AG10803 (cell line): ENCODE results near the gene FYB2.

Experiments used
- DNase-seq: peaks from one replicate; pipeline ENCODE4 v3.0.0; 2010; ENCODE audit warnings: low read depth
- H3K4me3 ChIP-seq: 2 replicates; pipeline ENCODE4 v1.5.1; 2011; ENCODE audit warnings: mild to moderate bottlenecking, low read length, control low read depth
- TF ChIP-seq, protein P1 (sequence below): conservative IDR thresholded peaks from 2 replicates; pipeline ENCODE4 v1.5.1; 2011; ENCODE audit warnings: mild to moderate bottlenecking, low read length, control low read depth, inconsistent platforms

The FYB2 gene

GRCh38 chr1:56811331-56811730 lies 7.9 kb downstream of the FYB2 start:
- no peak for DNase-seq
- no peak overlapping the region for H3K4me3 ChIP-seq
- TF ChIP-seq, protein P1, sequence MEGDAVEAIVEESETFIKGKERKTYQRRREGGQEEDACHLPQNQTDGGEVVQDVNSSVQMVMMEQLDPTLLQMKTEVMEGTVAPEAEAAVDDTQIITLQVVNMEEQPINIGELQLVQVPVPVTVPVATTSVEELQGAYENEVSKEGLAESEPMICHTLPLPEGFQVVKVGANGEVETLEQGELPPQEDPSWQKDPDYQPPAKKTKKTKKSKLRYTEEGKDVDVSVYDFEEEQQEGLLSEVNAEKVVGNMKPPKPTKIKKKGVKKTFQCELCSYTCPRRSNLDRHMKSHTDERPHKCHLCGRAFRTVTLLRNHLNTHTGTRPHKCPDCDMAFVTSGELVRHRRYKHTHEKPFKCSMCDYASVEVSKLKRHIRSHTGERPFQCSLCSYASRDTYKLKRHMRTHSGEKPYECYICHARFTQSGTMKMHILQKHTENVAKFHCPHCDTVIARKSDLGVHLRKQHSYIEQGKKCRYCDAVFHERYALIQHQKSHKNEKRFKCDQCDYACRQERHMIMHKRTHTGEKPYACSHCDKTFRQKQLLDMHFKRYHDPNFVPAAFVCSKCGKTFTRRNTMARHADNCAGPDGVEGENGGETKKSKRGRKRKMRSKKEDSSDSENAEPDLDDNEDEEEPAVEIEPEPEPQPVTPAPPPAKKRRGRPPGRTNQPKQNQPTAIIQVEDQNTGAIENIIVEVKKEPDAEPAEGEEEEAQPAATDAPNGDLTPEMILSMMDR = no peak

DNA sequence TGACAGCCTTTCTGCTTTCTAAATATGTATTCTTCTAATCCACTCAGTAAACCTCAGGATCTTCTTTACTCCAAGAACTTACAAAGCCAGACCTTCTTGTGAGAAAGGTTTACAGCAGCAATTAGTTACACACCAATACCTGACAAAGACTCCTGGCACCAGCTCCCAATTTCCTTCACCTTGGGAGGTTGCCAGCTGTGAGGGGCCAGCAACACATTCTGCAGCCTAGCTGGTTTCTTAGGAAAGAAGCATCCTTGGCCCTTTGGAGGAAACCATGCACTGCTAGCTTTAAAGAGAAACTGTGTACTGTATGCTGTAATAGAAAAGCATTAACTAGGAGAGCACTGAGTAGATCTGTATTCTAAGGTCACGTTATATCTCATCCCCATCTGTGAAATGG lies 10.8 kb downstream of the FYB2 start:
- TF ChIP-seq, protein P1 = no peak
- no peak overlapping the region for H3K4me3 ChIP-seq

GRCh38 chr1:56806804-56807203 lies 12.4 kb downstream of the FYB2 start:
- no peak overlapping the region for H3K4me3 ChIP-seq
- DNase-seq = peak; percentile 59
- TF ChIP-seq, protein P1 = peak; percentile 22; the same call in 1 of the 2 replicates

More for the DNA sequence above, 10.8 kb downstream of the FYB2 start:
- DNase-seq = no peak

DNA sequence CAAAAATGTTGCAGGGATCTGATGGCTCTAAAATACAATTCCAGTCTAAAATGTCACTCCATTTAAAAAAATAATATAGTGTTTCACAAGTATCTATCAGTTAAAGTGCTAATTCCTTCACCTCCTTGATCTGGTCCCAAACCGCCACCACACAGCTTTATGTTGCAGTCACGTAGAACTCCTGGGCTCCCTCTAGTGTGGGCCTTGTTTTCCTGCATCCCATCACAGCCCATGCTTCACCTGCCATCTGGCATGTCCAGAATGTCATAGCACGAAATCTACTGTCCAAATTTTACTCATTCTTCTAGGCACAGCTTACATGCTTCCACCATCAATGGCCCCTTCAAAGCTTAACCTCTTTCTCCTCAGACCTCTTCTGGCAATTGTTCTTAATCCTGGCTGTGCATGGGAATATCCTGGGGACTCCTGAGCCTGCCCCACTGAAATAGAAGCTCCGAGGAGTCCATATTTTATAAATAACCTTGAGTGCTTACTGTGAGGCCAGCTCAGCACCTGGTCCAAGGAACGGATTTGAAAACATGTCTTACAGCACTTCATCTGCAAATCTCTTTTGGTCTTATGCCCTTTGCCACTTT lies 15.5 kb downstream of the FYB2 start:
- no peak overlapping the region for H3K4me3 ChIP-seq
- no peak for DNase-seq
- TF ChIP-seq, protein P1 = peak; percentile 64

- DNase-seq = peak; percentile 28
- TF ChIP-seq, protein P1 = no peak
- no peak overlapping the region for H3K4me3 ChIP-seq
Observed at GRCh38 chr1:56799605-56800400, 19.4 kb downstream of the FYB2 start.

DNA sequence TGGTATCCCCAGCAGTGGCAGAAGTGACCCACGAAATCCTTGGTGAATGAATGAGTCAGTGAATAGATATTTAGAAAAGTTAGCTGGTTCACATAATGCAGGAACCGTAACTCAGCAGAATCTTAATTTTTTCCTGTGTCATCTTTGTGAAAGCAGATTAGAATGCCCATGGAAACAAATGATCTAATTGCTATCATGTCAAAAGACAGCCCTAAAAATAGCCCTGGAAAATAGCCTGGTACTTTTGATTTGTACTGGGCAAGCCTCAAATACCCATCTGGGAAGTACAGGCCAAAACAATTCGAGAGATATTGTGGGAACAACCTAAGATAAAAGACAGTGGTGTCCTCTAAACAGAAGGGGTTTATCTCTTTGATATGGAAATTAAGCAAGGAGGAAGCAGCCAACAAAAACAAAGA lies 21.1 kb downstream of the FYB2 start:
- TF ChIP-seq, protein P1 = no peak
- DNase-seq = peak; percentile 53
- H3K4me3 ChIP-seq = no peak overlapping the region

DNA sequence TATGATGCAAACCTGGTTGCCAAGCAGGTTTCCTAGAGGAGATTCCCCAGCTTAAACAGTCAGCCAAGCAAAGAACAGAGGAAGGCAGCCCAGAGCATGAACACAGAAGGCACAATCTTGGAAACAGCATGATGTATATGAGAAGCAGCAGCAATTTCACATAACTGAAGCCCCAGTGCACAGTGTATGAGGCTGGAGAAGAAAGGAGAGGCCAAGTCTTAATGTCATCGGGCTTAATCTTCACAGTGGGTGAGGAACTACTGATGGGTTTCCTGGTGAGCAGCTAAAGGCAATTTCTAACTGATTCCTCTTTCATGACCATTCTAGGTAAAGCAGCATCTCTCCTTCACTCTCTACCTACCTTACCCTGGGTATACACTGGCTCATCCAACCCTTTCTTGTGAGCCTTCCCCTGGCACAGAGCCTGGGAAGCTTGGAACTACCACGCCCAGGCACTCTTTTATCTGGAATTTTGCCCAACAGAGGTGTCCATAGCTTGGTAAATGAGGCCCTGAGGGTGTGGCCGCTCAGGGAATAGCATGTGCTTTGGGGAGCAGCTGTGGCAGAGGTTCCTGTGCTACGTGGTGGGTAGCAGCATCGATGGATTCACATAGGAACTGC lies 22.0 kb downstream of the FYB2 start:
- TF ChIP-seq, protein P1 = no peak
- DNase-seq = no peak

More for the DNA sequence above, 22.0 kb downstream of the FYB2 start:
- H3K4me3 ChIP-seq = no peak overlapping the region
